Left hindlimb (tissue), 1 donor: Measurements from ENCODE around the gene AKAP5.

Experiments
- DNase-seq: peaks from one replicate; pipeline ENCODE4 v3.0.0-alpha.2; 2018

AKAP5 gene, protein sequence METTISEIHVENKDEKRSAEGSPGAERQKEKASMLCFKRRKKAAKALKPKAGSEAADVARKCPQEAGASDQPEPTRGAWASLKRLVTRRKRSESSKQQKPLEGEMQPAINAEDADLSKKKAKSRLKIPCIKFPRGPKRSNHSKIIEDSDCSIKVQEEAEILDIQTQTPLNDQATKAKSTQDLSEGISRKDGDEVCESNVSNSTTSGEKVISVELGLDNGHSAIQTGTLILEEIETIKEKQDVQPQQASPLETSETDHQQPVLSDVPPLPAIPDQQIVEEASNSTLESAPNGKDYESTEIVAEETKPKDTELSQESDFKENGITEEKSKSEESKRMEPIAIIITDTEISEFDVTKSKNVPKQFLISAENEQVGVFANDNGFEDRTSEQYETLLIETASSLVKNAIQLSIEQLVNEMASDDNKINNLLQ

GRCh38 chr14:64465191-64465822 is at the start of gene AKAP5:
Gene AKAP5 (plus strand): TSS chr14:64465499. CDS start chr14:64468395, 2,896 bp downstream.
- DNase-seq = peak; percentile 77

- no peak for DNase-seq
These were observed 48.9 kb upstream of the AKAP5 start for GRCh38 chr14:64416348-64416932.

DNA sequence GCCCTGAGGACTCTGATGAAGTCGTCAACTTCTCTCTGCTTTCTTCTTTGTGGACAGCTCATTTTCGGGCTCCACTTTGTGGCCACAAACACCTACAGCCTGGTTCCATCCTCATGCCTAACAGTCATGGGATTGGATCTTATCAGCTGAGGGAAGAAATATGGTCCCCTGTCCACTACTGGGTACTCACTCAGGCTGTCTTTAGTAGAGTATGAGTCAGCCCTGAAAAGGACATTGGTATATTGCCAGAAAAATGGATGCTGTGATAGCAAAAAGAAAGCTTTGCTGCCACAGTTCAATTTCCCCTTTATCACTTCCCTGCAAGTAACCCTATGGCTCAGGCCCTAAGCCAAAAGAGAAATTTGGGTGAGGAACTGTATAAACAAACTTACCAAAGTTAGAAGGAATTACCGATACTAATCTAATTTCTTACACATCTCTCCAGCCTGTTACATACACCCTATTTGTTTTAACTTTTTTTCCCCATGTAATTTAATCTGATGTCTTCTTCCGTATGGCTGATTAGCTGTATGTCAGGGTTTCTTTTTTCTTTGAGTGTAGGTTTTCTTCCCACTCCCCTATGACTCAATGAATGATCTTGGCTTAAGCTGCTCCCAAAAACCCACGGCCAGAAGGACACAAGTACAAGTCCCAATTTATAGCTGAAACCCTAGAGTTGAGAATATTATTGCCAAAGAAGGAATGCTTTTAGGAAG is 48.1 kb upstream of the AKAP5 start:
- DNase-seq = no peak

GRCh38 chr14:64417771-64418125 is 47.6 kb upstream of the AKAP5 start:
- DNase-seq = no peak

DNA sequence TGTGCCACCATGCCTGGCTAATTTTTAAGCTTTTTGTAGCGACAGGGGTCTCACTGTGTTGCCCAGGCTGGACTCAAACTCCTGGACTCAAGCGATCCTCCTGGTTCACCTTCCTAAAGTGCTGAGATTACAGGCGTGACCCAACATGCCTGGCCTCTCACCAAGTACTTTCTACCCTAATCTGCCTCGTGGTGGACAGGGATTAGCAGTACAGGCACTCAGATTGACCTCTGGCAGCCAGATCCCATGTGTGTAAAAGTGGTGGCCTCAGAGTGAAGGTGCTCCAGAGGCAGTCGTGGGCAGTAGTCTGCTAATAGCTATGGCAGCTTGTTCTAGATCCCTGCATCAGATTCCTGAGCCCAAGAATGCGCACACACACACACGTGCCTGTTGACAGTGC is 46.3 kb upstream of the AKAP5 start:
- DNase-seq = no peak

DNA sequence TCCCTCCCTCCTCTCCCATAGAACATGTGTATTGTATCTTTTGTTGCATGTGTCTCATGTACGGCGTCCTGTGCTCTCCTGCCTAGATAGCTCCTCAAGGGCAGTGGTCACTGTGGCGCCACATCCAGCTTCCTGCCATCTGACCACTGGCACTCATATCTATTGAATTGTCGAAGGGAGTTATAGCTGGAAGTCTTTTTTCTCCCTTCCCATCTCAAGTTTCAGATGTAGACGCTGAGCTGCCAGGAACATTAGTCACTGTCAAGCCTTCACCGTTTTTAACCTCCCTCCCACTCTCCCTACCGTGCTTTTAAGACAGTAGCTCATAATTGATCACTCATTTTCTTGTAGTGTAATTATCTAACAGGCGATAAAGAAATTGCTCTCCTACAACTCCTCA is 44.1 kb upstream of the AKAP5 start:
- DNase-seq = no peak

DNA sequence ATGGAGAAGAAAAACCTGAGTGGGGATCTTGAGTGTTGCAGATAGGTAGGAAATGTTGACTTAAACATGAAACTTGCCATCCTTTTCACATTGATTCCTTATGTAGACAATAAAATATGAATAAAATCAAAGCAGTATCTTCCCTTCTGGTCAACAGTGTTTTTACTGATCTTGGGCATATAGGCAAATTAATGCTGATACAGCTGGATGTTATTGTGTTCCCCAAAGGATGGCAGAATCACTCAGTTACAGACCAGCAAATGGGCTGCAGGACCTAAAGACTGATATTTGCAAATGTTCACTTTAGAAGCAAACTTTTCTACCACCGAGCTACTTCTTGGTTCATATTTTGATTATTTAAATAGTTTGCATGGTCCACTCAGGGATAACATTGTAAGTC is 43.3 kb upstream of the AKAP5 start:
- no peak for DNase-seq

DNA sequence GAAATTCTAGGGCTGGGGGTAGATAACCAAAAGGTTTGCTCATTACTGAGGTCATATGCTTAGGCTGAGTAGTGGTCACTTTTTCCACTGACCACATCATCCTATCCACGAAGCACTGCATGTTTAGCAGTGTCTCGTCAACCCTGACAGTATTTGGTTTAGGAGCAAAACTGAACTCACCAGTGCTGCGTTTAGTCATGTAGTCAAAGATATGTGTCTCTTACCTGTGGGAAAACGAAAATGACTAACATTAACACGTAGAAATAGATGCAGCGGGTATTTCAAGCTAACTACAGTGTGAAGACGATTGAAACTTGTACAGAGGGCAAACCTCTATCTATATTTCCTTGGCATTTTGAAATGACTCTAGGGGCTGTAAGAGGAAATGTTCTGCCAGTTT is 42.5 kb upstream of the AKAP5 start:
- DNase-seq = no peak

DNA sequence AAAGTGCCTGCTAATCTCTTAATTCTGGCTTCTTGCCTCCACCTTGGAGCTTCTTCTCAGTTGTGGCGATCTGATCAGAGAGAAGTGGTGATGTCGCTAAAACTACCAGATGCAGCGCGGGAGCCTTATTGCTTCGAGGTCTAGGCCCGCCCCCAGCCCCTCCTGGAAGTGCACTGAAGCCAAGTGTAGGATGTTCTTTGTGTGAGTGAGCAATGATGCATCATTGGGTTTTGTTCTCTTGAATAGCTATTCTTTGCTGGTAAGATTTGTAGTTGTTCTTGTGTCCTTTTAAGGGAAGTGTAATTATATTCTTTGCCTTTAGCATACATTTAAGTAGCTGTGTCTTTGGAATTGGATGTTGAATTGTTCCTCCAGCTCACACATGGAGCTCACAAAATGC is 41.3 kb upstream of the AKAP5 start:
- DNase-seq = no peak

- no peak for DNase-seq
These were observed 30.8 kb upstream of the AKAP5 start for GRCh38 chr14:64434528-64434927.

- no peak for DNase-seq
These were observed 27.0 kb upstream of the AKAP5 start for GRCh38 chr14:64438181-64438841.

- DNase-seq = no peak
These were observed 26.2 kb upstream of the AKAP5 start for GRCh38 chr14:64439141-64439540.

GRCh38 chr14:64440494-64440893 is 24.8 kb upstream of the AKAP5 start:
- DNase-seq = no peak

- DNase-seq = no peak
These were observed 22.9 kb upstream of the AKAP5 start for GRCh38 chr14:64442300-64442988.

DNA sequence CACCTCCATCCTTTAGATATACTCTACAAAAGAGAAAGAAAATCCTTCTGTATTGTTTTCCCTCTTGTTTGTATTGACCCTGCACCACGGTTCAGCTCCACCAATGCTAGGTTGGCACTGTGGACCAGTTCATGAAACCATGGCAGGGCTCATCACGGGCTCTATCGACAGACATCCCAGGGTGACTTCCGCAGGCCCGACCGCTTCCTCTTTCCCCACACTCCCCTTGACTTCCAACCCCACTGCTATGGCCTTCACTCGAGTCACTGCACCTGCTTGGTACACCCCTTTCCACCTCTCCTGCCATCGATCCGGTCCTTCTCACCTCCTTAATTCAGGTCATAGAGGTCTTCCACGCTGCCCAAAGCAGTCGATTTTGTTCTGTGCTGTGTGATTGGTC is 21.2 kb upstream of the AKAP5 start:
- DNase-seq = no peak

DNA sequence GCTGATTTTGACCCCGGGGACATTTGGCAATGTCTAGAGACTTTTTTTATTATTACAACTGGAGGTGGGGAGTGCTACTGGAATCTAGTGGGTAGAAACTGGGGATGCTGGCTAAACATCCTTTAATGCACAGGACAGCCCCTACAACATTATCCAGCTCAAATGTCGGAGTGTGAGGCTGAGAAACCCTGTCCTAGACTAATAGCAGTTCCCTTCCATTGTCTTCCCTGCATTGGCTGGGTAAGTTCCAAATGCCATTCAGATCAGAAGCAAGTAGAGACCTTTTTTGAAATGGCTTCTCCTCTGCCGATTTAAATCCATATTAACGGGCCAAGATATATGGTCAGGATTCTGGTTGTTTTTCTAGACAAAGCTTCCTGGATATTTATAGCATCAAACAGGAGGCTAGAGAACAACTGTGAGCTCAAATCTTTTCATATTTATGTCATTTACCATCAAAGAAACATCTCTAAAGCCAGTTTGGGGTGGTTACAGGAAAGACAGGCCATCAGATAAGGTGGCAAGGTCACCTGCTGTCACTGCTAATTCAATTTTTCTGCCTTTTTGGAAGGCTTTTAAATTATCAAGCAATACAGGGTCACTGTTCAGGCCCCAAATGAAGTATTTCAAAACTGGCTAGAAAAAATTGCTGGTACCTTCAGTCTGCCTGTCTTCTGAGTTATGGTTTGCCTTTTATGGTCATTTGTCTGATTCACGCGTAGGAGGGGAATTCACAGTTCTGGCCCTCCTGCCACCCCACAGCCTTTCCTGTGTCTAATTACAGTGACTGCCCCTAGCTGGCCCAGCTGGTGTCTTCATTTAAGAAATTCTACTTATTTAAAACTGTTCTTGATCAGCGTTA is 20.1 kb upstream of the AKAP5 start:
- DNase-seq = no peak

DNA sequence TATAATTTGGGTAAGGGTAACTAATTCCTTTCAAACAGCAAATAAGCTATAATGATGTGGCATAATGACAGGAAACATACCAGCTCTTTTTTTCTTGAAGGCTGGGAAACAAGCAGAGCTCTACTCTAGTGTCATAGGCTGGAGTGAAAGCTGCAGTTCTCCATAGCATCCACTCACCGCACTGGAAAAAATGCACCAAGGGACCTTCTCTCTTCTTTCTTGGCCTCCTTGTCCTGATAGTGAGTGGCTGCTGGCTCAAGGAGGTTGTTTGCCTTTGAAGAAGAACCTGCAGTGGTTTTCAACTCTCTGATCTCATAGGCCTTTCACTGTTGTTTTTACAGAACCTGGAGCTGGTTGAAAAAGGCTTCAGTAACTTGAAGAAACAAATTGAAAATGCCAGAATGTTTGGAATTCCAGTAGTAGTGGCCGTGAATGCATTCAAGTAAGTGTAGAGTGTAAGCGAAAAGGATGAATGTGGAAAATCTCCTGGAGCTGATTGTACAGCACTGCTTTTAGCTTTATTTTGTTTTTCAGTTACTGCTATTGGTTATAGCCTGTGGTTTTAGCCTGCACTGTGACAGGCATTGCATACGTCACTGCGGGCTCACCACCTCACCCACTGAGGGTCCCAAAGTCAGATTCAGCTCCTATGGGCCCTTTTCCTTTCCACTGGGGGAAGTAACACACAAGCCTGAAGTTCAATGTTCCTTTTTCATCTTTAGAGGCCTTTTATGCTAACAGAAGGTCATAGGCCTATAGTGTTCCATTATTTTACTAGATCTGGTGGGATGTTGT is 17.2 kb upstream of the AKAP5 start:
- no peak for DNase-seq

DNA sequence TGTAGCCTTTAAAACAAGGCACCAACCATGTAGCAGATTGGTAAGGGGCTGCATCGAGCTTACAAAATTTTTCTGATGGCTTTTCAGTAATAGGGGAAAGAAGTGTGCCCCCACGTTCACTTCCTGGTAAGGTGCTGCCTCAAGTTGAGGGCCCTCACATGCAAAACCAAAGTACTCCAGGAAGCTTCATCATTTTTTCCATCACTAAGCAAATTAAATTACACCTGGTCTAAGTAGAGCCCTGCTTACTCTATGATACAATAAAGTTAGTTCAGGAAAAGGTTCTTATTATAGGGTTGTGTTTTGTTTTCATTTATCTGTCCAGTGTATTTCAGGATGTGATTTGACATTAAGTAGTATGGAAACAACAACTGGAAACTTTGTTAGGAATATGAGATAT is 15.0 kb upstream of the AKAP5 start:
- DNase-seq = no peak

GRCh38 chr14:64454671-64455070 is 10.6 kb upstream of the AKAP5 start:
- no peak for DNase-seq

GRCh38 chr14:64459405-64460136 is 5.7 kb upstream of the AKAP5 start:
- no peak for DNase-seq
